GM19239 (cell line): ENCODE data around the gene TMEM273.

ENCODE experiments used
- DNase-seq: peaks from one replicate; pipeline ENCODE4 v3.0.0; 2011; ENCODE audit warnings: low spot score; ENCODE audit not compliant: insufficient read length
- FAIRE-seq: peaks from 2 replicates; lab custom pipeline; 2011; peaks lifted over from hg19 to GRCh38; lab: Jason Lieb, UNC

The TMEM273 gene

GRCh38 chr10:49177391-49178355 lies 10.5 kb downstream of the TMEM273 start:
- DNase-seq (peak; percentile 50), FAIRE-seq (peak; percentile 98)

DNA sequence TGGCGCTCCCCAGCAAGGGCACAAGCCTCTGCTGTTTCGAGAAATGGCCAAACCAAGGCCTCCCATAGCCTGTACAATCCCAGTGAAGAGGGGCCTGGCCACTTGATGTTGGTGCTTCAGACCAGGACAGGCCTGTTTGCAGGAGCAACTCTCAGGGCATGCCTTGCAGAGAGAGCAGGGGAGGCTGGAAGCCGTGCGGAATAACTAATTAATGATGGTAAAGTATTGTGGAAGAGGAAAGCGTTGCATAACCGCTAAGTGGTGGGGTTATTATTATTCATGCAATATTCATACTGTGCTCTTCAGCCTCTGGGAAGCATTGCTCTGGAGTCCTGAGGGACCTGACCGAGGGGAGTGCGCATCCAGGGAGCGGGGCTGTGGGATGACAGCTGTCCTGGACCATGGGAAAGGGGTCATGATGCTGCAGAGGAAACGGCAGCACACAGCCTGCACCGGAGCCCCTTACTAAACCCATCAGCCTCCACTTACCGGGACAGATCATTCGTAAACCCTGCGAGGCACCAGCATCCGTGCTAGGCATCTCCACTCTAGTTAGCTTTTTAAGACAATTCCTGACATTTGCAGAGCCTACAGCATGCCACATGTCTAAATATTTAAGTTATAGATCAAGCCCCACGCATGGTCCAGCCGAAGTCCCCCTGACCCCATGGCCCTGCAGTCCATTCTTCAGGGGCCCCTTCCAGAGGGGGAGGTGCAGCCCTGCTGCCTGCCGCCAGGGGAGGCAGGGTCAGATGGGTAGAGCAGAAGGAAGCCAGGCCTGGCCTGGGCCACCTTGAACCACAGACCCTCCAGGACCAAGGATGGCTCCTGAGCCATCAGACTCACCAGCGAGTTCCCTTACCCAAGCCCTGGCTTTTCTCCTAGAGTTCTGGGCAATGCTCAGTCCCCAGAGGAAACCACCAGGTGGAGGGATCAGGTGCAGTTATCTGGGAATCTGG lies 11.6 kb downstream of the TMEM273 start:
- FAIRE-seq: no peak
- no peak for DNase-seq

GRCh38 chr10:49175587-49176309 lies 12.4 kb downstream of the TMEM273 start:
- DNase-seq: no peak

DNA sequence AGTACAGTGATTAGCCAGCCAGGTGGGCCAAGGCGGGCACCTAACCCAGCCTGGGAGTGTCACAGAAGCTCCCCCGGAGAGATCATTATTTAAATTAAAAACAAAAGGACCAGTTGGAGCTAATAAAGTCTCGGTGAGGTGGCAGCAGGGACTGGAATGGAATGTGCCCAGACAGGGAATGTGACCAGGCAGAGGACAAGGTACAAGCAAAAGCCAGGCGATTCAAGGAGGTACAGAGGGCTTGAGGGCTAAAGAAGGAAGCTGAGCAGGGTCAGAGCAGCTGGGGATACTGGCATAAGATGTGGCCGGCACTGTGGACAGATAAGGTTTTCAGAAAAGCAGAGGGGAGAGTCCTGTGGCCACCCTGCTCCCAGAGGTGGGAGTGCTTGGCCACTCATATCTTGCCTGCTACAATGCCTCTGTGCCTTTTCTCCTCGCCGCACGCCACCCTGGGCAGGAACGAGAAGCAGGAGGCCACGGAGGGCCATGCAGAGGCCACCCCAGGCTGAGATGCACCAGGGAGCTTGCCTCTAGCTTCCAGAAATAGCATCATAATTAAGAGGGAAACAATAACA lies 13.2 kb downstream of the TMEM273 start:
- DNase-seq: no peak
- no peak for FAIRE-seq

More at GRCh38 chr10:49175587-49176309, 12.4 kb downstream of the TMEM273 start:
- FAIRE-seq: no peak

DNA sequence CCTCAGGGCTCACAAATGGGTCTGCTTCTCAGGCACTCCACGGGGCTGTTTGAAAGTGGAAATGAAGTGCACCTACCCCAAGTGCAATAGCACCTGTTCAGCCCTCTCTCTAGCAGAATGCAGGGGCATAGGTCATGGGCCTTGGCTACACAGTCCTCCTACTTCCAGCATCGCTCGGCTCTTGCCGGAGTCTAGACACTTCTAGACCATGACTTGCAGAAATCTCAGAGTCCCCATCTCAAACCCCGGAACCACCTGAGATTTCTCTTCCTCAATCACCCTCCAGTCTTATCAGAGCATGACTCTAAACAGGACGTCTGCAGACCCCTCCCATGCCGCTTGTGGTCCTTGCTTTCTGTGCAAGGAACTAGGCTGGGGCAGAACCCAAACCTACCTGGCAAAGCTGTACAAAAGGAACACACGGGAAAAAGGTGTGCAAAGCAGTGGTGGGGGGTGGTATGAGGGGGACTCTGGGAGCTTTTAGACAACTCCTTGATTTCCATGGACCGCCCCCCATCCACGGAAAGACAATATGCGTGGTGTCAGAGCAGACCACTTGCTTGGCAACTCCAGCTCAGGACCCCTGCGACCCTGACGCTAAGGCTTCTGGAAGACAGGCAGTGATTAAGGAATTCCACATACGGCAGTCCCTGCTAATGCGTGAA lies 13.8 kb downstream of the TMEM273 start:
- FAIRE-seq: peak; percentile 72

GRCh38 chr10:49173853-49174252 lies 14.3 kb downstream of the TMEM273 start:
- DNase-seq (no peak), FAIRE-seq (no peak)

More for the DNA sequence above, 13.8 kb downstream of the TMEM273 start:
- DNase-seq: no peak

GRCh38 chr10:49173201-49173772 lies 14.9 kb downstream of the TMEM273 start:
- FAIRE-seq (no peak), DNase-seq (no peak)

GRCh38 chr10:49172777-49173132 lies 15.4 kb downstream of the TMEM273 start:
- DNase-seq (no peak), FAIRE-seq (peak; percentile 4)

- FAIRE-seq (peak; percentile 83), DNase-seq (no peak)
These were observed 16.0 kb downstream of the TMEM273 start for GRCh38 chr10:49172061-49172776.

DNA sequence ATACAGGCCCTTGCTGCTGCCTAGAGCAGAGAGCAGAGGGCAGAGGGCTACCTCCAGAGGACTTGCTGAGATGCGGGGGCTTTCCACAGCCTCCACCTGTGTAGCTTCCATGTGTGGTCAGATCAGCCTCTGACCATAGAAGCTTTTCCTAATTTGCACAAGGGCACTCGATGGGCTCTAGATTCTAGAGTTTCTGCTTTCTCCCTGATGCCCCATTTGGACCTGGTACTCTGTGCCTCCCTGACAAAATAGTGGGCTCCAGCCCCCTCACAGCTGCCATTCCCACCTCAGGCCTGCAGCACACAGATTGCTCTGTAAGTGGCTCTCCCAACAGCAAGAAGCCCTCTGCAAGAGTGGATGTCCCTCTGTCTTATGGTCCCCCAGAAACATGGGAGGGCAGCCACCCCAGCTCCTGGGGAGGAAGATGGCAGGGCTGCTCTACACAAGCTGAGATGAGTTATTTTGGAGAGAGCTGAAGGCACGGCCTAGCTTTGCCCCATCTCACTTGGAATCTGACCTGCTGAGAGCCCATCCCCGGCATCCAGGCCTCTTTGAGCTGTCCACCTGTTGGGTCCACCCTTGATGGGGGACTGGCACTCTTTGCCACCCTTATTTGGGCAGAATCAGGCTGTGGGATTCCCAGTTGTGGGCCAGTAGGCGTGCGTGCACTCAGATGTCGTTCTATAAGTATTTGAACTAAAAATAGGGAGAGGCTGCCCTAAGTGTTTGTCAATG lies 16.7 kb downstream of the TMEM273 start:
- no peak for FAIRE-seq
- no peak for DNase-seq

DNA sequence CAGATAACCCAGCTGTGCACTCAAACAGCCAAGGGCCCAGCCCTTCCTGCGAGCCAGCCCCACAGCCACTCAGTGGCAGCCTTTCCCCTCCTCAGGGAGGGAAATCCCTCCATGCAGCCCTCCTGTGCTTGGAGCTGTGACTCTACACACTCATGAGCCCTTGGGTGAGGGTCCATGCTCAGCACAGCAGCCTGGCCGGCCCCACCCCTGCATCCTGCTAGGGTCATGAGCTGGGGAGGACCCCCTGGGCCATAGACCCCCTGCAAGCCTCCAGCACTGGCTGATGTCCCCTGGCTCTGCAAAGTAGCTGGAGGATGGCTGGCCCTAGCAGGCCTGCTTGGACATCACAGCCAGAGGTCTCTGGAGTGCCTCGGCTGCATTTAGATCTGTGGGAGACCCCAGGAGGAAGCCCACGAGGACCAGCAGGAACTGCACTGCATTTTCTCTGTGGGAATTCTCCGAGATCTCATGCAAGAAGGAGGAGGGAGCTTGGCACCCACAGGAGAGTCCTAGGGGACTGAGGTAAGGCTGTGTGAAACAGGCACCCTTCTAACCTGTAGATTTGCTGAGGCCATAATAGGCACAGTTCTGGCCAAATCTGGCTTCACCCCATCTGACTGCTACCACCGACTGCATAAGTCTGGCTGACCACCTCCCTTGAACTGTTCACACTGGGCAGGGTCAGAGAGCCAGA lies 17.4 kb downstream of the TMEM273 start:
- FAIRE-seq (no peak), DNase-seq (no peak)

DNA sequence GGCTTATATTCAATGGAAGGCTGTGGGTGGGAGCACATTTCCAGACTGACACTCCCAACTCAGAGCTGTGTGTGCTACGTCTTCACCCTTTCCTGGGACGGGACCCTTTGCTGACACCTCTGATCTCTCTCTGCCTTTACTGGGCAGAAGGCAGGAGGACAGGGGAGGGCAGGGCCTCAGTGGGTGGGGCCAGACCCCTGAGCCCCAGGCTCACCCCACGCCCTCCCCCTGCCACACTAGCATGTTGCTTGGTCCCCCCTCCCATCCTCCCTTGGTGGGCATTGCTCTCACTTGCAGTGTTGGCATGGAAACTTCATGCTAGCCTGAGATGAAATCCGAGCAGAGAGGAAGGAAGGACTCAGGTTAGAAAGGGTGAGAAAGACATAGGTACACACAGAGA lies 18.4 kb downstream of the TMEM273 start:
- FAIRE-seq (no peak), DNase-seq (no peak)

- DNase-seq: no peak
- no peak for FAIRE-seq
These were observed 19.2 kb downstream of the TMEM273 start for GRCh38 chr10:49168831-49169500.

DNA sequence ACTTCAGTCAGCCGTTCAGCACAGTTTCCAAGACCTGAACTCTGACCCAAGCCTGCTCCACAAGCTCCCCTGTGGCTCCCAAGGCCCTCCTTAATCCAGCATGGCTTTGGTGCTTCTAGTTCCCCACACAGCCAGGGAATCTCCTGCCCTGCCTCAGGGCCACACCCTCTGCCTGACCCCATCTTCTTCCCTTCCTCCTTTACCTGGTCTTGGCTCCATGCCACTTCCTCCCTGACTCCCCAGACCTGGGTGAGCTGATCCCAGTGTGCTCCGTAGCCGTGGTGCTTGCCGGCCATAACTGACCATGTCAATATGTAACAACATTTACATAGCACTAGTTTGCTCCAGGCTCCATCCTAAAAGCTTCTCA lies 20.0 kb downstream of the TMEM273 start:
- FAIRE-seq: no peak
- DNase-seq: no peak

GRCh38 chr10:49167425-49168170 lies 20.6 kb downstream of the TMEM273 start:
- no peak for DNase-seq
- FAIRE-seq: no peak
